Natural killer cell (primary cell): ENCODE measurements around the gene LYPLAL1. TPM values are rescaled to one million over a fixed set of nuclear protein-coding genes. Genes with fewer than 3 reads are reported as not detected.

ENCODE experiments used
- ATAC-seq, 3 donors: fragments of 150-1000 bp in 2 of 3; fragments of 200-7000 bp in 1 of 3; cut with Tn5 transposase; 1 replicate in 1 of 3; 2 replicates in 2 of 3; pipeline ENCODE4 v1.10.0; 2021; ENCODE audit warnings: mild to moderate bottlenecking in 2 of 3, moderate library complexity in 2 of 3
- DNase-seq, 2 donors: peaks; one replicate each; pipeline versions ENCODE4 v3.0.0 to v3.0.0-alpha.2; 2013 to 2021; ENCODE audit warnings: mixed read lengths in 1 of 2
- H3K27ac ChIP-seq: one replicate; pipeline ENCODE4 v1.5.1; 2013; ENCODE audit warnings: mild to moderate bottlenecking, low read length
- H3K27me3 ChIP-seq: one replicate; pipeline ENCODE4 v1.6.1; 2013; ENCODE audit warnings: low read length; ENCODE audit not compliant: control insufficient read depth, insufficient read depth
- H3K36me3 ChIP-seq: one replicate; pipeline ENCODE4 v1.6.1; 2013; ENCODE audit warnings: low read length; ENCODE audit not compliant: control insufficient read depth, insufficient read depth
- H3K4me1 ChIP-seq: one replicate; pipeline ENCODE4 v1.6.1; 2013; ENCODE audit warnings: low read length; ENCODE audit not compliant: control insufficient read depth, insufficient read depth
- H3K4me3 ChIP-seq: one replicate; pipeline ENCODE4 v1.5.1; 2013; ENCODE audit warnings: low read length
- H3K9me3 ChIP-seq: one replicate; pipeline ENCODE4 v1.6.1; 2013; ENCODE audit warnings: low read length; ENCODE audit not compliant: control insufficient read depth, insufficient read depth
- H3K27ac Mint-ChIP-seq, 2 donors: one replicate each; pipeline ENCODE4 v1.8.0; 2022; ENCODE audit warnings: mild to moderate bottlenecking in 2 of 2, mixed read lengths in 2 of 2, moderate library complexity in 1 of 2
- H3K27me3 Mint-ChIP-seq, 2 donors: one replicate each; pipeline ENCODE4 v1.8.0; 2022; ENCODE audit warnings: low read depth in 2 of 2, mixed read lengths in 2 of 2
- H3K36me3 Mint-ChIP-seq: one replicate; pipeline ENCODE4 v1.8.0; 2022; ENCODE audit warnings: mixed read lengths
- H3K4me1 Mint-ChIP-seq, 2 donors: one replicate each; pipeline ENCODE4 v1.8.0; 2022; ENCODE audit warnings: mixed read lengths in 2 of 2
- H3K4me3 Mint-ChIP-seq: one replicate; pipeline ENCODE4 v1.8.0; 2022; ENCODE audit warnings: mild to moderate bottlenecking, moderate library complexity, mixed read lengths
- H3K9me3 Mint-ChIP-seq, 2 donors: one replicate each; pipeline ENCODE4 v1.8.0; 2022; ENCODE audit warnings: mixed read lengths in 2 of 2
- CTCF ChIP-seq: fragments of 200-600 bp; IDR thresholded peaks from one replicate; pipeline ENCODE4 v1.8.0; 2022; ENCODE audit warnings: antibody characterized with exemption
- WGBS: methylation state at CpG from one replicate; pipeline ENCODE4 v1.1.7; 2013; ENCODE audit warnings: missing lambda C conversion rate; ENCODE audit not compliant: insufficient coverage; 5-methylcytosine and 5-hydroxymethylcytosine counted together
- intact Hi-C: fragments of 100-400 bp; cut with micrococcal nuclease; formaldehyde crosslinking; loops from one replicate; pipeline ENCODE4 v1.14.2; 2022
- total RNA-seq, 4 donors: library from RNA; stranded (reverse); fragments of 120-200 nt in 1 of 4; gene quantifications; one replicate each; pipeline versions ENCODE4 v1.2.3 to v1.2.4, GENCODE V29; 2013 to 2022

LYPLAL1 gene
- 10 to 100 TPM; 13.1 to 18.3 (median 15.9) TPM for total RNA-seq
- total RNA-seq (2013), result 57.9 TPM

- H3K4me1 Mint-ChIP-seq, result peaks cover 32 to 44% of the 10 kb centered on the region in 2 donors
- ATAC-seq, result peak; percentile 96 to 98 (median 97)
- intact Hi-C loops, result no loop called here
Observed at GRCh38 chr1:219173758-219174459, at the start of gene LYPLAL1. LYPLAL1 (plus strand) TSS chr1:219173878; CDS start chr1:219173891, 13 bp downstream.

GRCh38 chr1:219124163-219124562 is 49.5 kb upstream of the LYPLAL1 start:
- H3K27me3 Mint-ChIP-seq, result peaks cover 0 to 2% of the 10 kb centered on the region in 2 donors
- no peak for ATAC-seq
- H3K9me3 Mint-ChIP-seq, result peaks cover 0 to 4% of the 10 kb centered on the region in 2 donors

More at GRCh38 chr1:219173758-219174459, at the start of gene LYPLAL1:
- TF ChIP-seq CTCF, result no peak
- Mint-ChIP-seq H3K9me3 (no peaks in the 10 kb centered on the region), H3K27me3 (peaks cover 0 to 4% of the 10 kb centered on the region in 2 donors), H3K36me3 (no peaks in the 10 kb centered on the region), H3K27ac (peak within 1 kb of the TSS; percentile 91 to 97), H3K4me3 (peak within 1 kb of the TSS; percentile 97)
- Histone ChIP-seq H3K4me1 (peaks cover 8% of the 10 kb centered on the region), H3K27me3 (no peaks in the 10 kb centered on the region), H3K4me3 (peak within 1 kb of the TSS; percentile 74), H3K9me3 (no peaks in the 10 kb centered on the region), H3K36me3 (no peaks in the 10 kb centered on the region), H3K27ac (peak within 1 kb of the TSS; percentile 75)
- under 1% methylated on average over 47 of the region's 48 CpGs for WGBS
- DNase-seq, result peak; percentile 83 to 96

GRCh38 chr1:219125342-219125741 is 48.3 kb upstream of the LYPLAL1 start:
- Histone ChIP-seq H3K27ac (no peak overlapping the region), H3K4me1 (no peaks in the 10 kb centered on the region), H3K27me3 (no peaks in the 10 kb centered on the region), H3K36me3 (no peaks in the 10 kb centered on the region), H3K4me3 (no peak overlapping the region), H3K9me3 (no peaks in the 10 kb centered on the region)
- H3K27me3 Mint-ChIP-seq, result peaks cover 0 to under 1% of the 10 kb centered on the region in 2 donors
- H3K36me3 Mint-ChIP-seq, result no peaks in the 10 kb centered on the region
- no peaks in the 10 kb centered on the region for H3K4me1 Mint-ChIP-seq
- WGBS, result 96% methylated on average over 4 of the region's 4 CpGs
- H3K27ac Mint-ChIP-seq, result no peak overlapping the region
- H3K9me3 Mint-ChIP-seq, result peaks cover 0 to 4% of the 10 kb centered on the region in 2 donors
- no peak overlapping the region for H3K4me3 Mint-ChIP-seq
- intact Hi-C loops, result no loop called here
- DNase-seq, result no peak
- no peak for TF ChIP-seq CTCF
- no peak for ATAC-seq

More at GRCh38 chr1:219124163-219124562, 49.5 kb upstream of the LYPLAL1 start:
- no peak for TF ChIP-seq CTCF
- no peak for DNase-seq
- Mint-ChIP-seq H3K27ac (no peak overlapping the region), H3K36me3 (no peaks in the 10 kb centered on the region), H3K4me3 (no peak overlapping the region), H3K4me1 (no peaks in the 10 kb centered on the region)
- WGBS, result 89% methylated on average over 4 of the region's 5 CpGs
- Histone ChIP-seq H3K9me3 (no peaks in the 10 kb centered on the region), H3K27me3 (no peaks in the 10 kb centered on the region), H3K4me3 (no peak overlapping the region), H3K36me3 (no peaks in the 10 kb centered on the region), H3K27ac (no peak overlapping the region), H3K4me1 (no peaks in the 10 kb centered on the region)
- intact Hi-C loops, result no loop called here
